IPS-18a (cell line): Measurements from ENCODE around the gene CCL21.
"Not testable (repeated sequence)": the region's sequence is repeated elsewhere in the genome, so short reads cannot be mapped to it uniquely, and the experiment has no call there.

Experiments
- H3K27ac ChIP-seq: one replicate; pipeline ENCODE4 v1.5.1; 2013; ENCODE audit warnings: low read length
- H3K27me3 ChIP-seq: one replicate; pipeline ENCODE4 v1.6.1; 2013; ENCODE audit warnings: mild to moderate bottlenecking, low read length; ENCODE audit not compliant: control insufficient read depth, insufficient read depth
- H3K36me3 ChIP-seq: one replicate; pipeline ENCODE4 v1.6.1; 2013; ENCODE audit warnings: low read depth, low read length; ENCODE audit not compliant: control insufficient read depth
- H3K4me1 ChIP-seq: one replicate; pipeline ENCODE4 v1.6.1; 2013; ENCODE audit warnings: low read depth, low read length; ENCODE audit not compliant: control insufficient read depth
- H3K4me3 ChIP-seq: one replicate; pipeline ENCODE4 v1.5.1; 2013; ENCODE audit warnings: low read length
- H3K9ac ChIP-seq: one replicate; pipeline ENCODE4 v1.6.1; 2013; ENCODE audit warnings: mild to moderate bottlenecking, low read length, moderate library complexity
- H3K9me3 ChIP-seq: one replicate; pipeline ENCODE4 v1.6.1; 2013; ENCODE audit warnings: low read depth, low read length; ENCODE audit not compliant: control insufficient read depth

CCL21 gene

DNA sequence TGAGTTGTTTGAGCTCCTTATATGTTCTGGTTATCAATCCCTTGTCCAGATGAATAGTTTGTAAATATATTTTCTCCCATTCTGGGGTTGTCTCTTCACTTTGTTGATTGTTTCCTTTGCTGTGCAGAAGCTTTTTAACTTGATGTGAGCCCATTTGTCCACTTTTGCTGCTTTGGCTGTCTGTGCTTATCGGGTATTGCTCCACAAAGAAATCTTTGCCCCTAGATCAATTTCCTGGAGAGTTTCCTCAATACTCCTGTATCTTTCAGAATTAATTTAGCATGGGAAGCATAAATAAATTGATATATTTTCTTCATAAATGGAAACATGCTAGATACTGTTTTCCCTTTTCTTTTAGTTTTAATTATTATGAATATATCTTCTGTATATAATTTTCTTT lies 22.5 kb upstream of the CCL21 start:
- no peak overlapping the region for H3K27ac ChIP-seq
- H3K36me3 ChIP-seq, result no peaks in the 10 kb centered on the region
- H3K4me3 ChIP-seq, result no peak overlapping the region

DNA sequence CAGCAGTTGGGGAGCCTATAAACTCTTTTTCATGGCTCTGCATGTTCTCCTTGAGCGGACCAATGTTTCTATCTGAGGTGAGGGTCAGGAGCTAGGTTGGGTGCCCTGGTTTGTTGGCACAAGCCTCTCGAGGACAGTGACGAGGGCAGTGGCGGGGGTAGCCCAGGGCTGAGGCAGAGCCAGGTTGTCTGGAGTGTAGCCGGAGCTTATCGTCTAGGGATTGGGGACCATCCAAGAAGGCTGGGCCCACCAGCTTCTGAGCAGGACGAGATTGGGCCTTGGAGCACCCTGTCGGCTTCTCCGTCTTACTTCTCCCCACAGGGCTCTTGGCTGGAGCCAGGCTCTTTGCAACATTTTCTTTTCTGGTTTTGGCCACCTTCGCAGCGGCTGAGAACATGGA lies 13.2 kb upstream of the CCL21 start:
- H3K27ac ChIP-seq, result no peak overlapping the region
- H3K9me3 ChIP-seq, result no peaks in the 10 kb centered on the region
- no peaks in the 10 kb centered on the region for H3K27me3 ChIP-seq
- no peaks in the 10 kb centered on the region for H3K36me3 ChIP-seq
- H3K4me1 ChIP-seq, result no peaks in the 10 kb centered on the region
- H3K4me3 ChIP-seq, result no peak overlapping the region
- H3K9ac ChIP-seq, result no peak overlapping the region

More for the DNA sequence above, 22.5 kb upstream of the CCL21 start:
- H3K9me3 ChIP-seq, result no peaks in the 10 kb centered on the region
- no peak overlapping the region for H3K9ac ChIP-seq
- H3K4me1 ChIP-seq, result no peaks in the 10 kb centered on the region
- no peaks in the 10 kb centered on the region for H3K27me3 ChIP-seq

DNA sequence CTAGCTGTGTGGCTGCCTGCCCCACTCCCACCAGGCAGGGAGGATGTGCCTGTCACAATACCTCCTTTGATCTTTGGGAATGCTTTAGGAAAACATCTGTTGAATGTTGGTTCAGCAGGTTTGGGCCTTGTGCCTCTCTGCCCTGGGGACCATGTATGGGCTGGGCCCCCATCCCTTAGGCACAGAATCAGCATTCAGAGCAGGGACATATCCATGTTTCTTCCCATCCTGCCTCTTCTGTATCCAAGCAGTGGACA lies 9.8 kb upstream of the CCL21 start:
- H3K4me3 ChIP-seq, H3K9ac ChIP-seq, H3K27me3 ChIP-seq, H3K9me3 ChIP-seq, H3K27ac ChIP-seq, H3K4me1 ChIP-seq, H3K36me3 ChIP-seq: not testable (repeated sequence)

DNA sequence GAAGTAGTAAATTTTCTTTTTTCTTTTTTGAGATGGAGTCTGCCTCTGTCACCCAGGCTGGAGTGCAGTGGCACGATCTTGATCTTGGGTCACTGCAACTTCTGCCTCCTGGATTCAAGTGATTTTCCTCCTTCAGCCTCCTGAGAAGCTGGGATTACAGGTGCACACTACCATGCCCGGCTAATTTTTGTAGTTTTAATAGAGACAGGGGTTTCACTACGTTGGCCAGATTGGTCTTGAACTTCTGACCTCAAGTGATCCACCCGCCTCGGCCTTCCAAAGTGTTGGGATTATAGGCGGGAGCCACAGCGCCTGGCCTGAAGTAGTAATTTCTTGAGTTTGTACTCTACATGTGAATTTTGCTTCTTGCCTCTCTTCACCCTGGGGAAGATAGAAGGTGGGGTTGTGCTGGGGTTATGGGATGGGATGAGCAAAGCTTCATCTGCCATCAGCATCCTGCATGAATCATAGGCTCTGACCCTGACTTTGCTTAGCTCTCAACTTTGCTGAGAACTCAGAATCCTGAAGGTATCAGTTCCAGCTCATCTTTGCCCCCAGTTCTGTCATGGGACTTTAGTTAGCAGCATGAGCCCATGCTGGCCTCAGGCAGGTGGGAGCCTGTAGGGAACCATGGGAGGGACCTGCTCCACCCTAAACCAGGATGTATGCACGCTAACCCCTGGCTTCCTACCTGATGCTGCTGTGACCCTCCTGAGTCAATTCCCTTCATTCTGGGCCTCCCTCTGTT lies 9.3 kb upstream of the CCL21 start:
- Histone ChIP-seq H3K36me3 (no peaks in the 10 kb centered on the region), H3K4me3 (no peak overlapping the region), H3K27me3 (no peaks in the 10 kb centered on the region)

DNA sequence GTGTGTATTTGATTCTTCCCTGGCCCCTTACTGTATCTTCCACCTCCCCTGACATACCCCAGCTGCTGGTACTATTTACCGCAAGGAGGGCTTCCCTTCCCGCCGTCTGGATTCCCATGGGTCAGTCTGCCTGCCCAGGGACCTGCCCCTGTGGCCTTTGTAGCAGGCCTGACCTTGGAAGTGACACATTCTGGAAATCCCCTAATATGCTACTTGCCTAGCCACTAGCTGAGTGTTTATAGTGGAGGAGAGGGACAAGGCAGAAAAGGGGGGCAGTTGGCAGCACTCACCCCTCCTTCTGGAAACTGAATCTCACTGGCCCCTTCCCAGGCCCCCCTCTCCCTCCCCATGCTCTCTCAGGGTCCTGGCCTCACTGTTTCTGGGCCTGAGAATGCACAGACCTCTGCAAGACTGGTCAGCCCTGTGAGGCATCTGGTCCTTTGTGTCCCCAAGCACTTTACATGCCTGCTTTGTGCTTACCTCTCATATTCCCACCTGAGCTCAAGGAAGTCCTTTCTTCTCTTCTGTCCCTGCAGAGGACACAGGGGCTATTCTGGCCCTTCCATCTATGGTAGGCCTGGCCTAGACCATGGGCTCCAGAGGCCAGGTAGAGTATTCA lies 8.2 kb upstream of the CCL21 start:
- Histone ChIP-seq H3K27ac (no peak overlapping the region), H3K36me3 (no peaks in the 10 kb centered on the region), H3K27me3 (no peaks in the 10 kb centered on the region), H3K9me3 (no peaks in the 10 kb centered on the region), H3K9ac (no peak overlapping the region), H3K4me1 (no peaks in the 10 kb centered on the region), H3K4me3 (no peak overlapping the region)

More for the DNA sequence above, 9.3 kb upstream of the CCL21 start:
- Histone ChIP-seq H3K4me1 (no peaks in the 10 kb centered on the region), H3K9me3 (no peaks in the 10 kb centered on the region), H3K9ac (no peak overlapping the region), H3K27ac (no peak overlapping the region)

DNA sequence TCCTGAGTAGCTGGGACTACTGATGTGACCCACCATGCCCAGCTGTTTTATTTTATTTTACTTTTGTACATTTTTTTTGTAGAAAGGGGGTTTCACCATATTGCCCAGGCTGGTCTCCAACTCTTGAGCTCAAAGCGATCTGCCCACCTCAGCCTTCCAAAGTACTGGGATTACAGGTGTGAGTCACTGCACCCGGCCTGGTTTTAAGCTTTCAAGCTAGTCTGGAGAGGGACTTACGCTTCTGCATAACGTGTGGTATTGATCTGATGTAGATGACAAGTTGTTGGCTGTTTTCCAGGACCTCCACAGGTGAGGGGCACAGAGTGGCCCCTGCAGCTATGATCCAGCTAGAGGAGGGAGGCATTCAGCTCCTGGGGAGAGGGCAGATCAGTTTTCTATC lies 6.8 kb upstream of the CCL21 start:
- H3K9ac ChIP-seq, result no peak overlapping the region

DNA sequence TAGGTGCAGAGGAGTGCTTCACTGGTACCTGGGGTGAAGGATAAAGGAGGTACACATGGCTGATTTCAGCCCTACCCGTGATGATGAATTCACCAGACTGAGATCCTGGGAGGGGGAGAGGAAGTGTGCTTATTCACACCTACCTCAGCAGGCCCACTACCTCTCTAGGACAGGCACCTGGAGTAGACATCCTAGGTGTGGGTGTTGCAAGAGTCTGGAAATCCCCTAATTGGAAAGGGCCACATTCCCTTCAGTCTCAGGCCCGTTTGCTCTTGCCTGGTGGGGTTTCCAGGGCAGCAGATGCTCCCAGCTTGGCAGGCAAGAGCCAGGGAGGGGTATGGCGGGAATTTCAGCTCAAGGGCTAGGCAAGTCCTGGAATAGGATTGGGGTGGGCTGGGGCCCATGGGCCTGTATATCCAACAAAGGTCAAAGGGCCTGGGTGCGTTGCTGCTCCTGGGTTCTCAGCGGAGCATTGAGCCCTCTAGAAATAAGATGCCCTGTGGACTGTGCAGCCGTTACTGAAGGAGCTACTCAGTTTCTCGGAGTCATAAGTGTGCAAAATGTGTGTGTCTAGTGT lies 5.8 kb upstream of the CCL21 start:
- H3K9ac ChIP-seq, result no peak overlapping the region
- no peak overlapping the region for H3K27ac ChIP-seq
- no peaks in the 10 kb centered on the region for H3K4me1 ChIP-seq
- no peaks in the 10 kb centered on the region for H3K36me3 ChIP-seq
- H3K9me3 ChIP-seq, result no peaks in the 10 kb centered on the region
- H3K27me3 ChIP-seq, result no peaks in the 10 kb centered on the region
- no peak overlapping the region for H3K4me3 ChIP-seq

More for the DNA sequence above, 6.8 kb upstream of the CCL21 start:
- no peak overlapping the region for H3K27ac ChIP-seq
- no peak overlapping the region for H3K4me3 ChIP-seq
- H3K4me1 ChIP-seq, result no peaks in the 10 kb centered on the region
- no peaks in the 10 kb centered on the region for H3K9me3 ChIP-seq
- H3K36me3 ChIP-seq, result no peaks in the 10 kb centered on the region
- H3K27me3 ChIP-seq, result no peaks in the 10 kb centered on the region

DNA sequence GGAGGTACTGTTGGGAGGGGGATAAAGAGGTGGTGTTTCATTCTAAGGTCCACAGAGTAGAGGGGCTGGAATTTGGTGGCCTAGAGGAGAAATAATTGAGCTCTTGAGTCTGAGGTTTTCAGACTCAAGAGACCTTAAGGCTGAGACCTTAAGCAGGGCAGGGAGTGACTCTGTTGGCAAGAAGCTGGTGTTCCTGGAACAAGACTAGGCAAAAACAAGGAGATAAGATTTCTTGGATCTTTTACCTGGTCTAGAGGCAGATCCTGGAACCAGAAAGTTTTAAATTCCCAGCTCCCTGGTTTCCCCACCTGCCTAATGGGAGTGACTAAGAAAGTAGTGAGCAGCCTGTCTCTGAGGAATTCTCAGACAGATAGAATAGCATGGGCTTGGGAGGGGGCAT lies 4.1 kb upstream of the CCL21 start:
- Histone ChIP-seq H3K9me3 (no peaks in the 10 kb centered on the region), H3K27ac (no peak overlapping the region), H3K27me3 (no peaks in the 10 kb centered on the region), H3K9ac (no peak overlapping the region), H3K36me3 (no peaks in the 10 kb centered on the region), H3K4me3 (no peak overlapping the region), H3K4me1 (no peaks in the 10 kb centered on the region)

DNA sequence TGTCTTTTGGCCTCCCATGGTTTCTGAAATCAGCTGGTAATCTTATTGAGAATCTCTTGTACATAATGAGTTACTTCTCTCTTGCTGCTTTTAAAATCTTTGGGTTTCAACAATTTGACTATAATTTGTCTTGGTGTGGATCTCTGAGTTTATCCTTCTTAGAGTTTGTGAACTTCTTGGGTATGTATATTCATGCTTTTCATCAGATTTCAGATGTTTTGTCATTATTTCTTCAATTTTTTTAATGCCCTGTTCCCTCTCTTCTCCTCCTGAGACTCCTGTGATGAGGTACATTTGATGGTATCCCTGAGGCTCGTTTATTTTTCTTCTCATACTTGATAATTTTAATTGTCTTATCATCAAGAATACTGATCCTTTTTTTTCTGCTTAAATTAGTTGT lies 2.2 kb upstream of the CCL21 start:
- H3K4me3 ChIP-seq, result no peak overlapping the region
- no peaks in the 10 kb centered on the region for H3K27me3 ChIP-seq
- no peak overlapping the region for H3K9ac ChIP-seq
- no peaks in the 10 kb centered on the region for H3K36me3 ChIP-seq
- no peaks in the 10 kb centered on the region for H3K4me1 ChIP-seq
- no peak overlapping the region for H3K27ac ChIP-seq
- no peaks in the 10 kb centered on the region for H3K9me3 ChIP-seq

DNA sequence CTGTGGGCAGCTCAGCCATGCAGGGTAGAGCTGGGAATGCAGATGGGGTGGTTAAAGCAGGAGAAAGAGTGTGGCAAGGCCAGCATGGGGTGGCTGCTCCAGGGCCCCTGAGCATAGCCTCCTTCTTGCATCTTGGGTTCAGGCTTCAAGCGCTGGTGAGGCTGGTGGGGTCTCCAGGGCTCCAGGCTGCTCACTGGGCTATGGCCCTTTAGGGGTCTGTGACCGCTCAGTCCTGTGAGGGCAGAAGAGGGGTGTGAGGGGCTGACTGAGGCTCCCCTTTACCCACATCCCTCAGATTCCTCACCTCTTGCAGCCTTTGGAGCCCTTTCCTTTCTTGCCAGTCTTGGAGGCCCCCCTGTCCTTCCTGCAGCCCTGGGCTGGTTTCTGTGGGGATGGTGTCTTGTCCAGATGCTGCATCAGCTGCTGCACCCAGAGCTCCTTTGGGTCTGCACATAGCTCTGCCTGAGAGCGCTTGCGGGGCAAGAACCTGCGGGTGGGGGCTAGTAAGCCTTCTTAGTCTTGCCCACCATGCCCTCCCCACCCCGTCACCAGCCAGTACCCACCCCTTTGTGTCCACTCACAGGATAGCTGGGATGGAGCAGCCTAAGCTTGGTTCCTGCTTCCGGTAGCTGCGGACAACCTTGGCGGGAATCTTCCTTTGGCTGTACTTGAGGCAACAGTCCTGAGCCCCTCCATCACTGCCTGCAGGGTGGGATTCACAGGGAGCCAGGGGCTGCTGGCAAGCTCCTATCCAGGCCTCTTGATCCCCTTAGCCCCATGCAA lies 549 bp downstream of the CCL21 start:
- Histone ChIP-seq H3K36me3 (no peaks in the 10 kb centered on the region), H3K4me3 (no peak overlapping the region), H3K9ac (no peak overlapping the region), H3K27me3 (no peaks in the 10 kb centered on the region), H3K27ac (no peak overlapping the region), H3K9me3 (no peaks in the 10 kb centered on the region), H3K4me1 (no peaks in the 10 kb centered on the region)

DNA sequence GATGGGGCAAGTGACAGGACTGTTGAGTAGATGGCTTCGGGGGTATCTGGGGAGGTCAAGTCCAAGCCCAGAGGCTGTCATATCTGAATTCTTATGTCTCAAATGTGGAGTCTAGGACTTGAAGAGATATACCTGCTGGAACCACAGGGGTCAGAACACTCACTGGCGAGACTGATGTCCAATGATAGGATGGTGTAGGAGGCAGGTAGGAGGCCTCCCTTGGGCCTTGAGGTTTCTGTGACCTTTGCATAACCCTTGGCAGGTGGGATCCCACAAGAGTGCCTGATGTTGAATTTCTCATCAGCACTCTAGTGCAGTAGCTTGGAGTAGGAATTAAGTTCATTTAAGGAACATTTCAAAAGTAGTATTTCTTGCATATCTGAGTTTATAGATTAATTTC lies 2.8 kb downstream of the CCL21 start:
- Histone ChIP-seq H3K4me3 (no peak overlapping the region), H3K9ac (no peak overlapping the region), H3K9me3 (no peaks in the 10 kb centered on the region), H3K4me1 (no peaks in the 10 kb centered on the region), H3K27ac (no peak overlapping the region), H3K27me3 (no peaks in the 10 kb centered on the region), H3K36me3 (no peaks in the 10 kb centered on the region)
